Measurements from ENCODE around the gene KATNAL1. TPM values are rescaled to one million over a fixed set of nuclear protein-coding genes. Genes with fewer than 3 reads are reported as not detected.

KATNAL1 gene
- total RNA-seq, 1 donor from 2014 or later, result 20.2 TPM

DNA sequence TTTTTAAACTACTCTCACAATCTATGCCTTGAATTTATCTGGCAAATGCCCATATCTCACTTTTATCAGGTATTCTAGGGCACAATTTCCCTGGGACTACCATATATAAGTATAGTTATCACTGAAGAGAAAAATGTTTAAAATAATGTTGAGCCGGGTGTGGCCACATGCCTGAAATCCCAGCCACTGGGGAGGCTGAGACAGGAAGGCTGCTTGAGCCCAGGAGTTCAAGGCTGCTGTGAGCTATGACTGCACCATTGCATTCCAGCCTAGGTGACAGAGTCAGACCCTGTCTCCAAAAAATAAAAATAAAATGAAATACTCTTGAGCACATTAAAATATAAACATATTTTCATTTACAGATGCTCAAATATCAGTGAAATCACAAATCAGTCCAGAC lies 4.1 kb downstream of the KATNAL1 start:
- Mint-ChIP-seq H3K27me3 (no peaks in the 10 kb centered on the region), H3K4me1 (ENCODE audit: unreplicated experiment) (peaks cover 24% of the 10 kb centered on the region), H3K27ac (no peak overlapping the region), H3K36me3 (no peaks in the 10 kb centered on the region), H3K9me3 (no peaks in the 10 kb centered on the region), H3K4me3 (no peak overlapping the region)
- no peak for TF ChIP-seq CTCF (conservative IDR thresholded peaks at IDR 0.05)
- DNase-seq (ENCODE audit: extremely low spot score, unreplicated experiment), result no peak

DNA sequence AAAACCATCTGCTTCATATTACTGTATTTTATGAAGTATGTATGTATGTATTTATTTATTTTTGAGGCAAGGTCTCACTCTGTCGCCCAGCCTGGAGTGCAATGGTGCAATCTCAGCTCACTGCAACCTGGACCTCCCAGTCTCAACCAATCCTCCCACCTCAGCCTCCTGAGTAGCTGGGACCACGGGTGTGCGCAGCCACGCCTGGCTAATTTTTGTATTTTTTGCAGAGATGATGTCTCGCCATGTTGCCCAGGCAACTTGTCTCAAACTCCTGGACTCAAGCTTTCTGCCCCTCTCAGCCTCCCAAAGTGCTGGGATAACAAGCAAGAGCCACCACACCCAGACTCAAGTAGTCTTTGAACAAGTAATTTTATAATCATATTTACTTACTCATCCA lies 5.5 kb downstream of the KATNAL1 start:
- TF ChIP-seq CTCF (conservative IDR thresholded peaks at IDR 0.05), result no peak
- Mint-ChIP-seq H3K4me3 (no peak overlapping the region), H3K27me3 (no peaks in the 10 kb centered on the region), H3K9me3 (no peaks in the 10 kb centered on the region), H3K27ac (no peak overlapping the region), H3K4me1 (ENCODE audit: unreplicated experiment) (peaks cover 24% of the 10 kb centered on the region), H3K36me3 (no peaks in the 10 kb centered on the region)
- no peak for DNase-seq (ENCODE audit: extremely low spot score, unreplicated experiment)

- no peak overlapping the region for H3K27ac Mint-ChIP-seq
- no peak overlapping the region for H3K4me3 Mint-ChIP-seq
- H3K27me3 Mint-ChIP-seq, result no peaks in the 10 kb centered on the region
- no peaks in the 10 kb centered on the region for H3K36me3 Mint-ChIP-seq
- no peak for TF ChIP-seq CTCF (conservative IDR thresholded peaks at IDR 0.05)
- H3K4me1 Mint-ChIP-seq (ENCODE audit: unreplicated experiment), result peaks cover 24% of the 10 kb centered on the region
- no peak for DNase-seq (ENCODE audit: extremely low spot score, unreplicated experiment)
- H3K9me3 Mint-ChIP-seq, result no peaks in the 10 kb centered on the region
Observed at GRCh38 chr13:30300596-30300995, 6.8 kb downstream of the KATNAL1 start.

DNA sequence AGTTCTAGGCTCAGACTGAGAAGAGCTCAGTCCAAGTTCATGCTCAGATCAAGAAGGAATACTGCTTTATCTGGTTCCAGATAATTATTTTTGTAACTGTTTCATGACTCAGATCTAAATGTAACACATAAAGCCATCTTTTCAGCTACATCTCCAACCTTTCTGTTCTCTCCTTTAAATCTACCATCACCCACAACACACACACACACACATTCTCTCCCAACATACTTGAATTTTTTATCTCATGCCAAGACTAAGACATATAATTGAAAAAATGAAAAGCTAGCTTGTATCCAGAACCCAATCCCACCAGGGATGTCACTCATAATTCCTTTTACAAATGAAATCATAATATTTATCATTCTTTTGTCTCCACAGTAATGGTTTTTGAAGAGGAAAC lies 7.6 kb downstream of the KATNAL1 start:
- DNase-seq (ENCODE audit: extremely low spot score, unreplicated experiment), result no peak
- Mint-ChIP-seq H3K9me3 (no peaks in the 10 kb centered on the region), H3K36me3 (no peaks in the 10 kb centered on the region), H3K4me3 (no peak overlapping the region), H3K27me3 (no peaks in the 10 kb centered on the region), H3K27ac (no peak overlapping the region), H3K4me1 (ENCODE audit: unreplicated experiment) (peaks cover 24% of the 10 kb centered on the region)
- TF ChIP-seq CTCF (conservative IDR thresholded peaks at IDR 0.05), result no peak

DNA sequence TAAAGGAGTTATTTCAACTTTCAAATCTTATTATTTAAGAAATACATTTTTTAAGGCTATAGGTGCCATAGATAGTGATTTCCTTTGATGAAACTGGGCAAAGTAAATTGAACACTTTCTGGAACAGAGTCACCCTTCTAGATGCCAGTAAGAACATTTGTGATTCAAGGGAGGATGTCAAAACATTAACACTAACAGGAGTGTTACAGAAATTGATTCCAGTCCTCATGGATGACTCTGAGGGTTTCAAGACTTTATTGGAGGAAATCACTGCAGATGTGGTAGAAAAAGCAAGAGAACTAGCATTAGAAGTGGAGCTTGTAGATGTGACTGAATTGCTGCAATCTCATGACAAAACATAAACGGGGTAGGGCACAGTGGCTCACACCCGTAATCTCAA lies 12.2 kb downstream of the KATNAL1 start:
- Mint-ChIP-seq H3K36me3 (no peaks in the 10 kb centered on the region), H3K4me1 (ENCODE audit: unreplicated experiment) (no peaks in the 10 kb centered on the region), H3K27ac (no peak overlapping the region), H3K9me3 (no peaks in the 10 kb centered on the region), H3K4me3 (no peak overlapping the region), H3K27me3 (no peaks in the 10 kb centered on the region)
- no peak for DNase-seq (ENCODE audit: extremely low spot score, unreplicated experiment)
- no peak for TF ChIP-seq CTCF (conservative IDR thresholded peaks at IDR 0.05)

GRCh38 chr13:30294004-30294403 lies 13.3 kb downstream of the KATNAL1 start:
- Mint-ChIP-seq H3K9me3 (no peaks in the 10 kb centered on the region), H3K4me3 (no peak overlapping the region), H3K4me1 (ENCODE audit: unreplicated experiment) (peaks cover 5% of the 10 kb centered on the region), H3K27ac (no peak overlapping the region), H3K27me3 (no peaks in the 10 kb centered on the region), H3K36me3 (no peaks in the 10 kb centered on the region)
- no peak for DNase-seq (ENCODE audit: extremely low spot score, unreplicated experiment)
- no peak for TF ChIP-seq CTCF (conservative IDR thresholded peaks at IDR 0.05)
